Activated T-cell treated with anti-CD3 and anti-CD28 coated beads, Interleukin-2, amount 50 U/mL, for 1 hour (primary cell): ENCODE results near the gene KATNIP.
"Not testable (repeated sequence)": the region's sequence is repeated elsewhere in the genome, so short reads cannot be mapped to it uniquely, and the experiment has no call there.

Experiments
- DNase-seq: peaks from one replicate; pipeline ENCODE4 v3.0.0-alpha.2; 2020

Gene KATNIP

DNA sequence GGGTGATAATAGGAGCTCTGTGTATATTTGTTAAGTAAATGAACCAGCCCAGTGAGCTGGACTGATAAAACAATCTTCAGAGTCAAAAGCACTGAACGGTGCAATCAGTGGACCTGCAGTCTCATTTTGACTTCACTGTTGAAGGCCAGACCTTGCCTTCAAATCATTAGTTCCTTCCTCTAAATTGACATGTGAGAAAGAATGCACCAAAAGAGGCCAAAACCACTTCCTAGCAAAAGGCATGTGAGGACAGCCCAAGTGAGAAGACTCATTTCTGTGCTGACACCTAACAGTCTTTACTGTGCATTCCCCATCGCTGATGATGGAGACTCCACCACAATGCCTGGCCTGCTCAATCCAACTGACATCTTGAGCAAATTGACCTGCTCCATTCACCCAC, 10.8 kb upstream of the KATNIP start:
- no peak for DNase-seq

DNA sequence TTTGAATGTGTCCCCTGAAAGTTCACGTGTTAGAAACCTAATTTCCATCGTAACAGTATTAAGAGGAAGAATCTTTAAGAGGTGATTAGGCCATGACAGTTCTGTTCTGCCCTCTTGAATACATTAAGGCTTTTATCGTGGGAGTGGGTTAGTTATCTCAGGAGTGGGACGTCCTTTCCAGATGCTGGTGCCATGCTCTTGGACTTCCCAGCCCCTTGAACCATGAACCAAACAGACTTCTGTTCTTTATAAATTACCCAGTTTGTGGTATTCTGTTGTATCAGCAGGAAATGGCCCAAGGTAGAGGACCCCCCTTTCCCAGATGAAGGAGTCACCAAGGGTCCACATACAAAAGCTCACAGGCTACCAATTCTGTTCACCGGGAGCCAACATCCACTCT, 10.3 kb upstream of the KATNIP start:
- DNase-seq = no peak

- no peak for DNase-seq
Observed at GRCh38 chr16:27543801-27544200, 6.1 kb upstream of the KATNIP start.

- no peak for DNase-seq
Observed at GRCh38 chr16:27544671-27545070, 5.3 kb upstream of the KATNIP start.

DNA sequence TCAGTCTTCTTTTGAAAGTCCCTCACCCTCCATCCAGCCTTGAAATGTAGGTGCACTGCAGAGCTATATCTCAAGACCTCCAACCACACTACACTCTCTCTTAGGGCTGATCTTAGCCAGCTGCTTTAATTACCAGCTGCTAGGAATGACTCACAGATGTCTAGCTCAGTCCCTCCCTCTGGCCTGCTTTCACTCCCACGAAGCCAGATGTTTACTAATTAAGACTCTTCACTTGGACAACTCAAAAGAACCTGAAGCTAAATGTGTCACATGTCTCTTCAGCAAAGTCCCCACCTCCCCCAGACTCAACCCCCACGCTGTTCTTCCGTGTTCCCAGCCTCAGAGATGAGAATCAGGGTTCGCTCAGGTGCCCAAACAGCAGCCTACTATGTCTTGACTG, 2.8 kb upstream of the KATNIP start:
- no peak for DNase-seq

GRCh38 chr16:27547851-27548250, 2.1 kb upstream of the KATNIP start:
- DNase-seq = no peak

- DNase-seq = no peak
Observed at GRCh38 chr16:27549464-27549745, 539 bp upstream of the KATNIP start.

- DNase-seq = no peak
Observed at GRCh38 chr16:27550582-27550920, 607 bp downstream of the KATNIP start.

DNA sequence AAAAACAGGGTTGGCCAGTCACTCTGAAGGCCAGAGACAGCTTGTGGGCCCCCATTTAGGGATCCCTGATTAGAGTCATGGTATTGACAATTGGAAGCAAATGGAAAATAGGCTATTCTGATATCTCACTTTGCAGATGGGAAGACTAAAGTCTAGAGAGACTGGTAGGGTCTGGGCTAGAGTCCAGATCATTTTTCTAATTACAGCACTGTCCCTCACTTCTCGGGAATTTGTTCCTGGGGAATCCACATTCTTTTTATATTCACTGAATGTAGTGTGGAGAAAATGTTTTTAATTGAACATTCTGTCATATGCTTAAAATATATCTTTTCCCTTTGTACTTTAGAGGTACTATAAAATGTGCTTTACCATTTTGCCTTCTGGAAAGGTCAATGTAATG, 1.1 kb downstream of the KATNIP start:
- DNase-seq = no peak

DNA sequence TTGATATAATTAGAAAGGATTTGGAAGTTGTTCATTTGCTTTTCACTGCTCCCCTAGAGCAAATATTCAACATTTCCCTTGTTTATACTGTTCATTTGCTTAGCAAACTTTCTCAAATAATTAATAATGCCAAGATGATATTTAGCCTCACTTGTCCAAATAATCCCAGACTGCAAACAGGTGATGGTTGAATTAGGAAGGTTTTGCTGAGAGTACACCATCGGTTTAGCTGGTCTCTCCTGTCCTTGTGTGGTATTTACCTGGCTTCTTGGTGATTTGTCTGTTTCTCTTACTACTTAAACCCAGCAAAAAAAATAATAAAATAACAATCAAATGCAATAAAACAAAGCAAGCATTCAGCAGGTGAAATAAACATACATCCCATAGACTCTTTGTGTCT, 6.5 kb downstream of the KATNIP start:
- no peak for DNase-seq

DNA sequence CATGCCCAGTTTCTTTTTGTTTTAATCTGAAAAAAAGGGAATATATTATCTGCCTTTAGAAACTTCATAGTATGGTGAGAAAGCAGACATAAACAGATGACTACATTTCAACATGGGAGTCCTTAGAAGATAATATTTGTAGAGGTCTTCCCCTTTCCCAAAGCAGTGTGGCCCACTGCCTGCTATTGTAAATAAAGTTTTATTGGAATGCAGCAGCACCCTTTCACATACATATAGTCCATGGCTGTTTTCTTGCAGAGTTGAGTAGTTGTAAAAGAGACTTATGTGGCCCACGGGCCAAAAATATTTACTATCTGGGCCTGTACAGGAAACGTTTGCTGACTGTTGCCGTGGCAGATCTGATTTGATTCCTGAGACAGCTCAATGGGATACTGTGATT, 8.5 kb downstream of the KATNIP start:
- DNase-seq = no peak

GRCh38 chr16:27558932-27559331, 9.0 kb downstream of the KATNIP start:
- no peak for DNase-seq

GRCh38 chr16:27561216-27561615, 11.3 kb downstream of the KATNIP start:
- DNase-seq = no peak

- DNase-seq = no peak
Observed at GRCh38 chr16:27564224-27564623, 14.3 kb downstream of the KATNIP start.

DNA sequence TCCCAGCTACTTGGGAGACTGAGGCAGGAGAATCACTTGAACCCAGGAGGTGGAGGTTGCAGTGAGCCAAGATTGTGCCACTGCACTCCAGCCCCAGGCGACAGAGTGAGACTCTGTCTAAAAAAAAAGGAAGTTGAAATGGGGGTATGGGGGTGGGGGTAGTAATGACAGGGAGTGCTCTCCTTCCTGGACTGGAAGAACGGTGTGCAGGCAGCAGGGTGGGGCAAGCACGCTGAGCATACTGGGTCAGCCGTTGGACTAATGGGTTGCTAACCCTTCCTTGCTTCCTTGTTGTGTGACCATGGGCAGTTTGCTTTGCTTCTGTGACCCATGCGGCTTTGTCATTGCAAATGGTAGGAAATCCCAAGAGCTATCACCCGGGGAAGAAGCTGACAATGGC, 16.5 kb downstream of the KATNIP start:
- DNase-seq = no peak

- no peak for DNase-seq
Observed at GRCh38 chr16:27568077-27568476, 18.1 kb downstream of the KATNIP start.

- DNase-seq = not testable (repeated sequence)
Observed at GRCh38 chr16:27570986-27571385, 21.0 kb downstream of the KATNIP start.

DNA sequence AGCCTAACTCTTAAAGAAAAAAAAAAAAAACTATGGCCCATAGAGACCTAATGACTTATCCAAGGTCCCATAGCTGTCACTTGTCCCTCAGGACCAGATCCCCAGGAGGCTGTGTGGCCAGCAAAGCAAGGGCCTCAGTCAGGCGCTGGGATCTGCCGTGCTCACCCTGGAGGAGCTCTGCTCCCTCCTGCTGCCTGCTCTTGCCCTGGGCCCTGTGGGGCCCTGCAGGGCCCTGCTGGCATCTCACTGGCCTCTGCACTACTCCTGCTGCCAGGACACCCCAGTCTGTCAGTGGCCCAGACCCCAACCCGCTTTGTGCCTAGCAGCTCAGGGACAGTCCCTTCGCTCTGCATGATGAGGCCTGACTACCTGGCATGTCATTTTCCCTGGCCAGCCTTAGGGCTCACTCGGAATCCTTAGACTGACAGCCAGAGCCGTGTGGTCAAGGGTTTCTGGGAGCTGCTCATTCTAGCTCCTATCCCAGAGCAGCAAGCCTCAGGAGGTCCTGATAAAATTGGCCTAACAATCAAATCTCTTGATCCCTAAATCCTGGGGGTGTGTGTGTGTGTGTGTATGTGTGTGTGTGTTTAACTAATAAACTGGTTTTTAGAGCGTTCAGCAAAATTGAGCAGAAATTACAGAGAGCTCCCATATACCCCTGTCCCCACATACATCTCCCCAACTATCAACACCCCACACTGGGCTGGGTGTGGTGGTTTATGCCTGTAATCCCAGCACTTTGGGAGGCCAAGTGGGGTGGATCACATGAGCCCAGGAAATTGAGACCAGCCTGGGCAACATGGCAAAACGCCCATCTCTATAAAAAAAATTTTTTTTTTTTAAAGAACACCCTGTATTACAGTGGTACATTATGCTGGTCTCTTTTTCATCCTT, 21.7 kb downstream of the KATNIP start:
- no peak for DNase-seq

- no peak for DNase-seq
Observed at GRCh38 chr16:27572711-27573110, 22.8 kb downstream of the KATNIP start.

GRCh38 chr16:27576729-27577128, 26.8 kb downstream of the KATNIP start:
- DNase-seq = no peak

DNA sequence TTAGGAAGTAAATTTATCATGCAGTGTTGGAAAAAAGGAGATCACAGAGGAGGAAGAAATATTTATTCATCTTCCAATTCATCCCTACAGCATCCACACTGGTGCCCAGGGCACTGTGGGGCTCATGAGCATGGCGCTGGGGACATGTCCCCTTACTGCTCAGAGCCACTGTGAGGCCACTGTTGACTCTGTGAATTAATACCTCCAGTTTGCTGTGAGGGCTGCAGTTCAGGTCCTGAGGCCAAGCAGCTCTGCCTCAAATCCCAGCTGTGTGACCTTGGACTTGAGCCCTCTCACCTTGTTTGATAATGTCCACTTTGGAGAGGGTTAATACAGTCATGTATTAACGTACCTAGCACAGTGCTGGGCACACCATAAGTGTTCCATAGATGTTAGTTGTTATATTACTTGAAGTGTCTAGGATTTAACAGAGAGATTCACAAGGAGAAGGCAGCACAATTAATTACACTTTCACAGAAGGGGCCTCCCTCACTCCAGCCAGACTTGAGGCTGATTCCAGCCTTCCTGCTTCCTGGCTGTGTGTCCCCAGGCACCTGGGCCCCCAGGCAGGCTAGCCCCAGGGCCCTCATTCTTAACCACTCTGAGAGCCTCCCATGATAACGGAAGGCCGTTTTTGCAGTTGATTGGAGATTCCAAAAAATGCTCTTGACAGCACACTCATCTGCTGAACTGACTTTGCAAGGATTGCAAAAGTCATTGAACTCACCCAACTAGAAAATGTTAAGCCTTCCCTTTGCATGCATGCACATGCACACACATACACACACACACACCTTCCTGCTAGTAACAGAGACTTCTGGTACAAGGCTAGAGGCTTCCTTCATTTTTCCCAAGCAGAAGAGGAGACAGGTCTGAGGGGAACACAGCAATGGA, 29.4 kb downstream of the KATNIP start:
- no peak for DNase-seq

DNA sequence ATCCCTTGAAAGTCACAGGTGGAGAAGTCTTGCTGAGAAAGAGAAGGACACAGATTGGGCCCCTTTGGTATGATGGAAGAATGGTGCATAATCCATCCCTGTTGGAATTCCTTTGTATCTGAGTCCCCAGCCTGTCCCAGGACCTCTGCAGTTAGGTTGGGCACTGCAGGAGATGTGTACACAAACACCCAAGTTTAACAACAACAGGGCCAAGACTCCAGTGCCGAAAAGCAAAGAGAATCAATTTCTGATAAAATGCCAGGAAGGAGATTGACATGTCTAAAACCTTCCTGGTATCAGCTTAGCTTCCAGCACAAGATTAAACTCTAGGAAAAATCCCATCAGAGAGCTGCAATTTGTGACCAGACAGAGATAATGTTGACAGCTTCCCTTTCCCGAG, 32.9 kb downstream of the KATNIP start:
- DNase-seq = no peak

DNA sequence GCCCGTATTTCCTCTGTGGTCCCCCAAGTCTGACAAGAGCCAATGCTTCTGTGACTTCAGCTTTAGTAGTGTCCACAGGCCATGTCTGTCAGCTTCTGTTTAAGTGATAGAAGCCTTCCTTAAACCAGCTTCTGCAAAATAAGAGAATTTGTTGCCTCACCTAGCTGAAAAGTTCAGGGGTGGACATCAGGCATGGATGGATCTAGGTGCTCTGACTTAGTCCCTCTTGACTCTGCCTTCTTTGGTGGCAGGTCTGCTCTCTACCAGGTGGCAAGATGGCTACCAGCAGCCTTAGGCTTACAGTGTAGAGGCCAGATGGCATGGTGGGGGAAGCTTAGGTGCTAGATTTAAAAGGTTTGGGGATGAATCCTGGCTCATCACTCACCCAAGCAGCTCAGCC, 33.7 kb downstream of the KATNIP start:
- no peak for DNase-seq

GRCh38 chr16:27585200-27585599, 35.3 kb downstream of the KATNIP start:
- DNase-seq = no peak
